ENCODE measurements around the gene CFAP46.
"Not testable (repeated sequence)": the region's sequence is repeated elsewhere in the genome, so short reads cannot be mapped to it uniquely, and the experiment has no call there.

CFAP46 gene

GRCh38 chr10:132926777-132927650, 15.4 kb downstream of the CFAP46 start:
- no peak for DNase-seq (ENCODE audit: low spot score)

GRCh38 chr10:132926070-132926469, 16.3 kb downstream of the CFAP46 start:
- DNase-seq (ENCODE audit: low spot score) = no peak

- DNase-seq (ENCODE audit: low spot score) = no peak
Observed at GRCh38 chr10:132925614-132926013, 16.8 kb downstream of the CFAP46 start.

- DNase-seq (ENCODE audit: low spot score) = no peak
Observed at GRCh38 chr10:132925071-132925561, 17.3 kb downstream of the CFAP46 start.

GRCh38 chr10:132924046-132924952, 18.1 kb downstream of the CFAP46 start:
- DNase-seq (ENCODE audit: low spot score) = no peak

- not testable (repeated sequence) for DNase-seq (ENCODE audit: low spot score)
Observed at GRCh38 chr10:132923384-132923783, 19.0 kb downstream of the CFAP46 start.

- no peak for DNase-seq (ENCODE audit: low spot score)
Observed at GRCh38 chr10:132922872-132923271, 19.5 kb downstream of the CFAP46 start.

- no peak for DNase-seq (ENCODE audit: low spot score)
Observed at GRCh38 chr10:132921818-132922807, 20.3 kb downstream of the CFAP46 start.

GRCh38 chr10:132921086-132921485, 21.3 kb downstream of the CFAP46 start:
- DNase-seq (ENCODE audit: low spot score) = no peak

- no peak for DNase-seq (ENCODE audit: low spot score)
Observed at GRCh38 chr10:132920101-132920925, 22.1 kb downstream of the CFAP46 start.

GRCh38 chr10:132919374-132920100, 22.8 kb downstream of the CFAP46 start:
- DNase-seq (ENCODE audit: low spot score) = no peak

- no peak for DNase-seq (ENCODE audit: low spot score)
Observed at GRCh38 chr10:132918617-132919373, 23.6 kb downstream of the CFAP46 start.

- DNase-seq (ENCODE audit: low spot score) = no peak
Observed at GRCh38 chr10:132918264-132918616, 24.1 kb downstream of the CFAP46 start.

- DNase-seq (ENCODE audit: low spot score) = no peak
Observed at GRCh38 chr10:132916956-132917666, 25.3 kb downstream of the CFAP46 start.

GRCh38 chr10:132916421-132916841, 25.9 kb downstream of the CFAP46 start:
- DNase-seq (ENCODE audit: low spot score) = no peak

GRCh38 chr10:132915411-132915810, 27.0 kb downstream of the CFAP46 start:
- DNase-seq (ENCODE audit: low spot score) = no peak

- no peak for DNase-seq (ENCODE audit: low spot score)
Observed at GRCh38 chr10:132914732-132915131, 27.6 kb downstream of the CFAP46 start.

GRCh38 chr10:132913559-132914115, 28.7 kb downstream of the CFAP46 start:
- DNase-seq (ENCODE audit: low spot score) = no peak

Data from pons (tissue), 1 donor.